Peyer's patch (tissue), 4 donors: ENCODE data around the gene SERPINE2. TPM values are rescaled to one million over a fixed set of nuclear protein-coding genes. Genes with fewer than 3 reads are reported as not detected.

Experiments
- DNase-seq, 3 donors: peaks; one replicate each; pipeline ENCODE4 v3.0.0-alpha.2; 2017 to 2019
- H3K27ac ChIP-seq, 4 donors: fragments of 200-600 bp; sonication (generic); one replicate each; pipeline ENCODE4 v1.5.1; 2016 to 2019
- H3K27me3 ChIP-seq, 2 donors: fragments of 200-600 bp; sonication (generic); one replicate each; pipeline ENCODE4 v1.5.1; 2019
- H3K36me3 ChIP-seq, 3 donors: fragments of 200-600 bp; sonication (generic); one replicate each; pipeline ENCODE4 v1.5.1; 2016 to 2019
- H3K4me1 ChIP-seq, 4 donors: fragments of 200-600 bp; sonication (generic); one replicate each; pipeline ENCODE4 v1.5.1; 2016 to 2019
- H3K4me3 ChIP-seq, 4 donors: fragments of 200-600 bp; sonication (generic); 1 replicate in 3 of 4; 2 replicates in 1 of 4; pipeline ENCODE4 v1.5.1; 2016 to 2019; ENCODE audit warnings: mild to moderate bottlenecking in 1 of 4
- H3K9me3 ChIP-seq, 4 donors: fragments of 200-600 bp; sonication (generic); one replicate each; pipeline ENCODE4 v1.5.1; 2016 to 2019; ENCODE audit warnings: mild to moderate bottlenecking in 1 of 4
- POLR2A ChIP-seq, 2 donors: fragments of 450-650 bp; IDR thresholded peaks; one replicate each; pipeline ENCODE4 v1.5.1; 2017; ENCODE audit warnings: antibody characterized with exemption in 2 of 2, mild to moderate bottlenecking in 2 of 2, moderate library complexity in 2 of 2
- total RNA-seq, 4 donors: library from RNA; depleted of rRNA; stranded (reverse); fragments of >200 nt; gene quantifications; one replicate each; pipeline ENCODE4 v1.1.0, GENCODE V29; 2016
- TF ChIP-seq, protein P1 (sequence below), 6 experiments: fragments of 450-650 bp in 4 of 6; fragments of 200-600 bp in 2 of 6; sonication (generic) in 1 of 6; IDR thresholded peaks; one replicate each; pipeline ENCODE4 v1.5.1; 2017 to 2019; ENCODE audit warnings: antibody characterized with exemption in 6 of 6, mild to moderate bottlenecking in 3 of 6, moderate library complexity in 1 of 6

SERPINE2 gene
- total RNA-seq, 4 donors from 2014 or later: 2.8 to 19.8 (median 15.5) TPM

DNA sequence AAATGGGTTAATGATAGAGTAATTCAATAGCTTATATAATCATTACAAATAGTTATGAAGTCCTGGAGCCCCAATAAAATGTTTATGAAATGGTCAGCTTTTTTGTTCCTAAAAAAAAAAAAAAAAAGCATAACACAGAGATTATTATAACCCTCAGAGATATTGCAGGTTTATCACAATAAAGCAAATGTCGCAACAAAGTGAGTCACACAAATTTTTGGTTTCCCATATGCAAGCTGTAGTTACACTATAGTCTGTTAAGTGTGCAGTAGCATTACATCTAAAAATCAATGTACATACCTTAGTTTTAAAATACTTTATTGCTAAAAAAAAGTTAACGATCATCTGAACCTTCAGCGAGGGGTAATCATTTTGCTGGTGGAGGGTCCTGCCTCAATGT, 114.0 kb downstream of the SERPINE2 start:
- no peak overlapping the region for H3K4me3 ChIP-seq
- H3K9me3 ChIP-seq: no peaks in the 10 kb centered on the region
- DNase-seq: no peak
- no peak overlapping the region for H3K27ac ChIP-seq
- H3K36me3 ChIP-seq: no peaks in the 10 kb centered on the region
- no peak for TF ChIP-seq POLR2A (IDR thresholded peaks at IDR 0.05)
- TF ChIP-seq, protein P1, sequence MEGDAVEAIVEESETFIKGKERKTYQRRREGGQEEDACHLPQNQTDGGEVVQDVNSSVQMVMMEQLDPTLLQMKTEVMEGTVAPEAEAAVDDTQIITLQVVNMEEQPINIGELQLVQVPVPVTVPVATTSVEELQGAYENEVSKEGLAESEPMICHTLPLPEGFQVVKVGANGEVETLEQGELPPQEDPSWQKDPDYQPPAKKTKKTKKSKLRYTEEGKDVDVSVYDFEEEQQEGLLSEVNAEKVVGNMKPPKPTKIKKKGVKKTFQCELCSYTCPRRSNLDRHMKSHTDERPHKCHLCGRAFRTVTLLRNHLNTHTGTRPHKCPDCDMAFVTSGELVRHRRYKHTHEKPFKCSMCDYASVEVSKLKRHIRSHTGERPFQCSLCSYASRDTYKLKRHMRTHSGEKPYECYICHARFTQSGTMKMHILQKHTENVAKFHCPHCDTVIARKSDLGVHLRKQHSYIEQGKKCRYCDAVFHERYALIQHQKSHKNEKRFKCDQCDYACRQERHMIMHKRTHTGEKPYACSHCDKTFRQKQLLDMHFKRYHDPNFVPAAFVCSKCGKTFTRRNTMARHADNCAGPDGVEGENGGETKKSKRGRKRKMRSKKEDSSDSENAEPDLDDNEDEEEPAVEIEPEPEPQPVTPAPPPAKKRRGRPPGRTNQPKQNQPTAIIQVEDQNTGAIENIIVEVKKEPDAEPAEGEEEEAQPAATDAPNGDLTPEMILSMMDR (IDR thresholded peaks at IDR 0.05): no peak
- H3K27me3 ChIP-seq: no peaks in the 10 kb centered on the region
- H3K4me1 ChIP-seq: peaks cover 0 to 10% (median 5%) of the 10 kb centered on the region in 4 donors

Other genes starting within 250 kb of the SERPINE2 start
- 10 to 100 TPM in 2 of 4 donors, 1 to 10 TPM in 2; 6.3 to 17.0 (median 9.6) TPM for gene AP1S3, start 201.7 kb downstream of the SERPINE2 start, total RNA-seq
- 10 to 100 TPM; 36.9 to 82.0 (median 65.0) TPM for gene WDFY1, start 94.0 kb downstream of the SERPINE2 start, total RNA-seq
- gene MRPL44, start 81.8 kb downstream of the SERPINE2 start, total RNA-seq: 10 to 100 TPM; 17.6 to 36.3 (median 22.2) TPM